Right lobe of liver (tissue), 6 donors: ENCODE measurements around the gene SEC24B. TPM values are rescaled to one million over a fixed set of nuclear protein-coding genes. Genes with fewer than 3 reads are reported as not detected.

ENCODE experiments used
- ATAC-seq, 4 donors: fragments of 200-7000 bp; cut with Tn5 transposase; one replicate each; pipeline ENCODE4 v1.9.1; 2020; ENCODE audit warnings: mild to moderate bottlenecking in 4 of 4, moderate library complexity in 4 of 4
- DNase-seq, 3 donors: peaks; one replicate each; pipeline ENCODE4 v3.0.0-alpha.2; 2020
- H3K27ac ChIP-seq, 3 donors: fragments of 200-600 bp; one replicate each; pipeline ENCODE4 v1.8.0; 2022
- H3K27me3 ChIP-seq, 2 donors: fragments of 200-600 bp; one replicate each; pipeline ENCODE4 v1.8.0; 2022
- H3K36me3 ChIP-seq, 4 donors: fragments of 200-600 bp; sonication (generic) in 1 of 4; one replicate each; pipeline versions ENCODE4 v1.5.1 to v1.8.0; 2017 to 2022; ENCODE audit warnings: control low read depth in 1 of 4
- H3K4me1 ChIP-seq, 4 donors: fragments of 200-600 bp; sonication (generic) in 1 of 4; one replicate each; pipeline versions ENCODE4 v1.5.1 to v1.8.0; 2017 to 2022; ENCODE audit warnings: control low read depth in 1 of 4
- H3K4me3 ChIP-seq, 3 donors: fragments of 200-600 bp; one replicate each; pipeline ENCODE4 v1.8.0; 2022
- H3K9me3 ChIP-seq, 4 donors: fragments of 200-600 bp; sonication (generic) in 1 of 4; one replicate each; pipeline versions ENCODE4 v1.5.1 to v1.8.0; 2017 to 2022; ENCODE audit warnings: control low read depth in 1 of 4
- CTCF ChIP-seq, 4 donors: fragments of 200-600 bp in 3 of 4; fragments of 450-650 bp in 1 of 4; IDR thresholded peaks; one replicate each; pipeline versions ENCODE4 v1.5.1 to v1.8.0; 2016 to 2022; ENCODE audit warnings: antibody characterized with exemption in 4 of 4, mild to moderate bottlenecking in 2 of 4
- POLR2A ChIP-seq: fragments of 450-650 bp; IDR thresholded peaks from one replicate; pipeline ENCODE4 v1.6.1; 2017; ENCODE audit warnings: antibody characterized with exemption, mild to moderate bottlenecking
- WGBS: methylation state at CpG from one replicate; pipeline ENCODE4 v1.1.6; 2018; ENCODE audit warnings: low coverage, low lambda C conversion rate; ENCODE audit not compliant: insufficient coverage; ENCODE audit errors: missing lambda C conversion rate; 5-methylcytosine and 5-hydroxymethylcytosine counted together
- intact Hi-C, 2 donors: fragments of 100-400 bp; cut with DNase I; formaldehyde crosslinking; loops; one replicate each; pipeline versions ENCODE4 v1.11.2 to v1.14.1; 2022
- total RNA-seq, 6 experiments: library from RNA; depleted of rRNA in 2 of 6; stranded (reverse); fragments of >200 nt in 2 of 6; fragmentation: NEBNext Ultra II Directional in 3 of 6; extraction: Animal tissue kit (Norgen Biotek cat#: 25700) in 3 of 6; gene quantifications; one replicate each; pipeline versions ENCODE4 v1.1.0 to v1.2.4, GENCODE V29; 2016 to 2023
- donor health status: DM: no; HTN: yes; CAD: no.
- donor health status: DM: no; HTN: no; CAD: no.
- donor health status: DM: no; HTN: no; CAD: no.
- donor health status: DM: no; HTN: yes; CAD: no.
- donor health status: DM: no; HTN: yes; CAD: no.

The SEC24B gene
- total RNA-seq, 6 experiments from 2014 or later: 22.1 to 55.0 (median 27.1) TPM

- intact Hi-C loops: loop anchor here in 1 of 2 donors (10.0 kb wide), 1 partner anchor 82 kb away; no protein-coding TSS in a partner anchor
- DNase-seq: no peak
Measured at GRCh38 chr4:109432696-109433095, 919 bp upstream of the SEC24B start.

GRCh38 chr4:109434007-109434971 lies 674 bp downstream of the SEC24B start:
- Histone ChIP-seq H3K27me3 (no peaks in the 10 kb centered on the region), H3K36me3 (no peaks in the 10 kb centered on the region), H3K4me1 (peaks cover 0 to 45% (median 12%) of the 10 kb centered on the region in 4 donors), H3K27ac (peak overlapping the region; percentile 88 to 97 (median 91)), H3K4me3 (peak overlapping the region; percentile 66 to 74 (median 69)), H3K9me3 (no peaks in the 10 kb centered on the region)
- 1% methylated on average over 39 of the region's 70 CpGs for WGBS
- intact Hi-C loops: loop anchor here in 1 of 2 donors (10.0 kb wide), 1 partner anchor 81 kb away; no protein-coding TSS in a partner anchor
- ATAC-seq: peak; percentile 11 to 39 (median 23)
- TF ChIP-seq CTCF (IDR thresholded peaks at IDR 0.05) (no peak), POLR2A (no peak)
- DNase-seq: peak; percentile 61 to 74 (median 71)

More at GRCh38 chr4:109432696-109433095, 919 bp upstream of the SEC24B start:
- Histone ChIP-seq H3K27ac (peak overlapping the region; percentile 88 to 97 (median 91)), H3K9me3 (no peaks in the 10 kb centered on the region), H3K36me3 (no peaks in the 10 kb centered on the region), H3K4me3 (peak overlapping the region; percentile 66 to 74 (median 69)), H3K27me3 (no peaks in the 10 kb centered on the region), H3K4me1 (peaks cover 0 to 29% (median 9%) of the 10 kb centered on the region in 4 donors)
- 20% methylated on average over 3 of the region's 3 CpGs for WGBS
- no peak for ATAC-seq
- no peak for TF ChIP-seq CTCF (IDR thresholded peaks at IDR 0.05)
- TF ChIP-seq POLR2A: no peak

- H3K36me3 ChIP-seq: no peaks in the 10 kb centered on the region
- peaks cover 0 to 58% (median 17%) of the 10 kb centered on the region in 4 donors for H3K4me1 ChIP-seq
- 15% methylated on average over 3 of the region's 3 CpGs for WGBS
- peak overlapping the region in 2 of 3 donors; percentile 88 to 91 for H3K27ac ChIP-seq
- H3K4me3 ChIP-seq: peak overlapping the region in 2 of 3 donors; percentile 69 to 74
- no peaks in the 10 kb centered on the region for H3K9me3 ChIP-seq
- H3K27me3 ChIP-seq: no peaks in the 10 kb centered on the region
- intact Hi-C loops: loop anchor here in 1 of 2 donors (10.0 kb wide), 1 partner anchor 79 kb away; no protein-coding TSS in a partner anchor
- TF ChIP-seq POLR2A (no peak), CTCF (IDR thresholded peaks at IDR 0.05) (no peak)
- ATAC-seq: peak; percentile 69 to 81 (median 72)
- peak; percentile 19 to 75 (median 55) for DNase-seq
Measured at GRCh38 chr4:109435635-109436034, 2.0 kb downstream of the SEC24B start.

- H3K36me3 ChIP-seq: no peaks in the 10 kb centered on the region
- H3K27ac ChIP-seq: peak overlapping the region in 2 of 3 donors; percentile 41 to 91
- H3K9me3 ChIP-seq: no peaks in the 10 kb centered on the region
- peak overlapping the region in 2 of 3 donors; percentile 69 to 74 for H3K4me3 ChIP-seq
- TF ChIP-seq CTCF (IDR thresholded peaks at IDR 0.05) (no peak), POLR2A (no peak)
- WGBS: 44% methylated on average over 3 of the region's 3 CpGs
- DNase-seq (no peak), ATAC-seq (no peak)
- peaks cover 0 to 66% (median 22%) of the 10 kb centered on the region in 4 donors for H3K4me1 ChIP-seq
- H3K27me3 ChIP-seq: no peaks in the 10 kb centered on the region
- intact Hi-C loops: loop anchor here in 1 of 2 donors (10.0 kb wide), 1 partner anchor 78 kb away; no protein-coding TSS in a partner anchor
Measured at GRCh38 chr4:109436504-109436903, 2.9 kb downstream of the SEC24B start.
